ENCODE measurements around the gene HECTD2. TPM values are rescaled to one million over a fixed set of nuclear protein-coding genes. Genes with fewer than 3 reads are reported as not detected.
"Not testable (repeated sequence)": the region's sequence is repeated elsewhere in the genome, so short reads cannot be mapped to it uniquely, and the experiment has no call there.

The HECTD2 gene
- total and polyA plus RNA-seq, 9 donors = 8.4 to 22.3 (median 20.2) TPM

DNA sequence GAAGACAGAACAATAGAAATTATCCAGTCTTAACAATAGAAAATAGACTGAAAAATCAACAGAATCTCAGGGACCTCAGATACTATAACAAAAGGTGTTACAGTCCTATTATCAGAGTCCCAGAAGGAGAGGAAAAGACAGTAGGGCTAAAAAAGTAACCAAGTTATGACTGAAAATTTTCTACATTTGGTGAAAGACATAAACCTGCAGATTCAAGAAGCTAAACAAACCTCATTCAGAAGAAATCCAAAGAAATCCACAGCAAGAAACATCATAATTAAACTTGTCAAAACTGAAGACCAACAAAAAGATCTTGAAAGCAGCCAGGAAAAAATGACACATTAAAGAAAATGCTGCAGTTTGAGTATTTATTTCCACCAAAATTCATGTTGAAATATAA is 41.9 kb downstream of the HECTD2 start:
- Histone ChIP-seq H3K4me1 (ENCODE audit: insufficient read depth) (no peaks in the 10 kb centered on the region), H3K27me3 (no peaks in the 10 kb centered on the region), H3K4me3 (no peak overlapping the region), H3K9me3 (peaks cover 0 to 3% of the 10 kb centered on the region in 2 donors), H3K36me3 (no peaks in the 10 kb centered on the region), H3K27ac (no peak overlapping the region)
- intact Hi-C loops (cut with DNase I) = no loop called here
- TF ChIP-seq CTCF (IDR thresholded peaks at IDR 0.05) = no peak
- no peak for TF ChIP-seq POLR2A (IDR thresholded peaks at IDR 0.05)
- TF ChIP-seq EP300 (IDR thresholded peaks at IDR 0.05) = no peak
- DNase-seq = no peak

- TF ChIP-seq EP300 (IDR thresholded peaks at IDR 0.05) (no peak), POLR2A (IDR thresholded peaks at IDR 0.05) (no peak), CTCF (IDR thresholded peaks at IDR 0.05) (no peak)
- no peak for DNase-seq
- Histone ChIP-seq H3K4me1 (ENCODE audit: insufficient read depth) (no peaks in the 10 kb centered on the region), H3K27ac (no peak overlapping the region), H3K9me3 (peaks cover 0 to 3% of the 10 kb centered on the region in 2 donors), H3K4me3 (no peak overlapping the region), H3K36me3 (no peaks in the 10 kb centered on the region), H3K27me3 (no peaks in the 10 kb centered on the region)
- intact Hi-C loops (cut with DNase I) = no loop called here
Measured at GRCh38 chr10:91453535-91453934, 43.4 kb downstream of the HECTD2 start.

DNA sequence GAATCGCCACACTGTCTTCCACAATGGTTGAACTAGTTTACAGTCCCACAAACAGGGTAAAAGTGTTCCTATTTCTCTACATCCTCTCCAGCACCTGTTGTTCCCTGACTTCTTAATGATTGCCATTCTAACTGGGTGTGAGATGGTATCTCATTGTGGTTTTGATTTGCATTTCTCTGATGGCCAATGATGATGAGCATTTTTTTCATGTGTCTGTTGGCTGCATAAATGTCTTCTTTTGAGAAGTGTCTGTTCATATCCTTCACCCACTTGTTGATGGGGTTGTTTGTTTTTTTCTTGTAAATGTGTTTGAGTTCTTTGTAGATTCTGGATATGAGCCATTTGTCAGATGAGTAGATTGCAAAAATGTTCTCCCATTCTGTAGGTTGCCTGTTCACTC is 45.0 kb downstream of the HECTD2 start:
- DNase-seq; H3K27ac ChIP-seq; H3K27me3 ChIP-seq; H3K36me3 ChIP-seq; H3K9me3 ChIP-seq; H3K4me3 ChIP-seq; H3K4me1 ChIP-seq (ENCODE audit: insufficient read depth); intact Hi-C loops (cut with DNase I): not testable (repeated sequence)
- WGBS, 3 donors = 96 to 100% (median 97%) methylated on average over 1 of the region's 1 CpG

- Histone ChIP-seq H3K36me3 (no peaks in the 10 kb centered on the region), H3K9me3 (peaks cover 0 to 3% of the 10 kb centered on the region in 2 donors), H3K4me1 (ENCODE audit: insufficient read depth) (no peaks in the 10 kb centered on the region), H3K4me3 (no peak overlapping the region), H3K27ac (no peak overlapping the region), H3K27me3 (no peaks in the 10 kb centered on the region)
- WGBS, 3 donors = 18 to 41% (median 23%) methylated on average over 3 of the region's 3 CpGs
- intact Hi-C loops (cut with DNase I) = no loop called here
- no peak for DNase-seq
- TF ChIP-seq CTCF (IDR thresholded peaks at IDR 0.05) = no peak
- no peak for TF ChIP-seq EP300 (IDR thresholded peaks at IDR 0.05)
- TF ChIP-seq POLR2A (IDR thresholded peaks at IDR 0.05) = no peak
Measured at GRCh38 chr10:91460681-91461080, 50.5 kb downstream of the HECTD2 start.

DNA sequence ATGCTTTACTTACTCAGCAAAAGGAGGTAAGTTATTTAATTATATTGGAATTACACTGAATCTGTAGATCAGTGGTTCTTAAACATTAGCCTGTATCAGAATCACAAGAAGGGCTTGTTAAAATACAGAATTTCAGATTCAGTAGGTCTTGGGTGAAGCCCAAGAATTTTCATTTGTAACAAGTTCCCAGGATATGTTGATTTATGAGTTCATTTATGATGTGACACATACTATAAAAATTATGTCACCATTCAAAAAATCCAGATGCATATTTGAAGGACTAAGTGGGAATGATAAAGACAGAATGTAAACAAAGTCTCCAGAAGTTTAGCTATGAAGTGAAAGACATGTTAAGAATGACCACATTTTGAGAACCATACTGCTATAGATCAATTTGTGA is 52.3 kb downstream of the HECTD2 start:
- H3K36me3 ChIP-seq = no peaks in the 10 kb centered on the region
- no peak overlapping the region for H3K4me3 ChIP-seq
- H3K27ac ChIP-seq = no peak overlapping the region
- no peak for DNase-seq
- TF ChIP-seq POLR2A (IDR thresholded peaks at IDR 0.05) (no peak), EP300 (IDR thresholded peaks at IDR 0.05) (no peak)
- H3K9me3 ChIP-seq = peaks cover 0 to 3% of the 10 kb centered on the region in 2 donors
- no peaks in the 10 kb centered on the region for H3K27me3 ChIP-seq
- H3K4me1 ChIP-seq (ENCODE audit: insufficient read depth) = no peaks in the 10 kb centered on the region
- intact Hi-C loops (cut with DNase I) = no loop called here

DNA sequence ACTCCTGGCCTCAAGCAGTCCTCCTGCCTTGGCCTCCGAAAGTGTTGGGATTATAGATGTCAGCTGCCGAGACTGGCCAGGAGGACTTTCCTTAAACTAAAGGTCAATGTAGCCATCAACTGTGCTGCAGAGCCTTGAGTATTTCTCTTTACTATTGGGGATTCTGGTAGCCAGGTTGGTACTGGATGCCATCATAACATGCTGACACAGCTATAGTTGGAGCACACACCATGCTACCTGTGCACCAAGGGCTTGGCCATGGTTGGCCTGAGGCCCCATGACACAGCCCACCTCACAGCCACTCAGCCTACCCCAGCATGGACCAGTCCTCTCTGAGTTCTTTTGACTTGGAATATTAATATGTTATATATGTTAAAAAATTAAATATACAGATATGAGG is 54.4 kb downstream of the HECTD2 start:
- no peaks in the 10 kb centered on the region for H3K27me3 ChIP-seq
- TF ChIP-seq POLR2A (IDR thresholded peaks at IDR 0.05) = no peak
- WGBS, 3 donors = 97% methylated on average over 2 of the region's 2 CpGs
- peaks cover 0 to 3% of the 10 kb centered on the region in 2 donors for H3K9me3 ChIP-seq
- no peak for DNase-seq
- no peaks in the 10 kb centered on the region for H3K36me3 ChIP-seq
- no peak overlapping the region for H3K4me3 ChIP-seq
- intact Hi-C loops (cut with DNase I) = no loop called here
- H3K27ac ChIP-seq = no peak overlapping the region
- no peaks in the 10 kb centered on the region for H3K4me1 ChIP-seq (ENCODE audit: insufficient read depth)
